HepG2 (cell line): ENCODE results near the gene STX1B. TPM values are rescaled to one million over a fixed set of nuclear protein-coding genes. Genes with fewer than 3 reads are reported as not detected.

ENCODE experiments used
- DMAP1 ChIP-seq: IDR thresholded peaks from 2 replicates; pipeline ENCODE4 v1.6.1; 2016
- ERF ChIP-seq: IDR thresholded peaks from 2 replicates; pipeline ENCODE4 v1.6.1; 2018; ENCODE audit warnings: missing biosample characterization, missing genetic modification reagents
- LCORL ChIP-seq, 2 experiments: fragments of 450-650 bp in 1 of 2; sonication (generic) in 1 of 2; formaldehyde crosslinking in 1 of 2; IDR thresholded peaks; 2 replicates each; pipeline versions ENCODE4 v1.5.0 to v1.6.1; 2017 to 2020; ENCODE audit warnings: antibody characterized with exemption in 1 of 2, missing genetic modification reagents in 1 of 2
- MAFK ChIP-seq, 2 experiments: IDR thresholded peaks in 1 of 2; conservative IDR thresholded peaks in 1 of 2; 2 replicates each; pipeline ENCODE4 v1.6.1; 2011; ENCODE audit warnings: improper control_type of control experiment in 2 of 2, low read length in 2 of 2
- PLRG1 ChIP-seq: fragments of 450-650 bp; conservative IDR thresholded peaks from 2 replicates; pipeline ENCODE4 v1.6.1; 2016
- RAD21 ChIP-seq: fragments of 450-650 bp; formaldehyde crosslinking; IDR thresholded peaks from 2 replicates; pipeline ENCODE4 v1.5.0; 2020; ENCODE audit warnings: mild to moderate bottlenecking
- RARA ChIP-seq: IDR thresholded peaks from 2 replicates; pipeline ENCODE4 v1.6.1; 2016; ENCODE audit warnings: missing genetic modification reagents, missing compliant biosample characterization
- RBFOX2 ChIP-seq: fragments of 200-400 bp; formaldehyde crosslinking; IDR thresholded peaks from 2 replicates; pipeline ENCODE4 v1.6.1; 2017; ENCODE audit warnings: low read depth, mild to moderate bottlenecking, low read length
- SMAD1 ChIP-seq: sonication (generic); formaldehyde crosslinking; IDR thresholded peaks from 2 replicates; pipeline ENCODE4 v1.4.0; 2020; ENCODE audit warnings: missing genetic modification reagents, low read depth, mild to moderate bottlenecking, borderline replicate concordance
- SP4 ChIP-seq: sonication (generic); formaldehyde crosslinking; IDR thresholded peaks from 2 replicates; pipeline ENCODE4 v1.8.1; 2023; ENCODE audit warnings: mild to moderate bottlenecking, missing genetic modification reagents
- STAG1 ChIP-seq: sonication (generic); formaldehyde crosslinking; IDR thresholded peaks from 2 replicates; pipeline ENCODE4 v1.4.0; 2020; ENCODE audit warnings: missing genetic modification reagents
- TOPORS ChIP-seq: sonication (generic); formaldehyde crosslinking; IDR thresholded peaks from 2 replicates; pipeline ENCODE4 v1.8.0; 2023; ENCODE audit warnings: mild to moderate bottlenecking, missing genetic modification reagents
- ZFP62 ChIP-seq: sonication (generic); formaldehyde crosslinking; IDR thresholded peaks from 2 replicates; pipeline ENCODE4 v1.4.0; 2020; ENCODE audit warnings: missing genetic modification reagents
- ZFP82 ChIP-seq: sonication (generic); formaldehyde crosslinking; IDR thresholded peaks from 2 replicates; pipeline ENCODE4 v1.5.1; 2020; ENCODE audit warnings: mild to moderate bottlenecking, missing genetic modification reagents, borderline replicate concordance
- ZNF496 ChIP-seq: sonication (generic); formaldehyde crosslinking; IDR thresholded peaks from 2 replicates; pipeline ENCODE4 v1.8.1; 2023; ENCODE audit warnings: mild to moderate bottlenecking, moderate library complexity, missing genetic modification reagents; ENCODE audit not compliant: insufficient replicate concordance
- ZNF546 ChIP-seq: sonication (generic); formaldehyde crosslinking; conservative IDR thresholded peaks from 2 replicates; pipeline ENCODE4 v1.8.1; 2023; ENCODE audit warnings: mild to moderate bottlenecking, missing genetic modification reagents
- ZNF674 ChIP-seq: sonication (generic); formaldehyde crosslinking; IDR thresholded peaks from 2 replicates; pipeline ENCODE4 v1.5.0; 2020; ENCODE audit warnings: low read depth, mild to moderate bottlenecking, missing genetic modification reagents
- polyA plus RNA-seq, 8 experiments: library from polyadenylated mRNA; depleted of rRNA in 3 of 8; stranded (reverse) in 7 of 8; unstranded in 1 of 8; fragments of >200 nt; fragmentation: Illumina TruSeq in 4 of 8; extraction: Trizol in 4 of 8; gene quantifications; 2 replicates each; pipeline versions ENCODE4 v1.2.1 to v1.2.3, GENCODE V29; 2011 to 2016; ENCODE audit warnings: low read depth in 4 of 8, missing spikeins in 1 of 8, mixed read lengths in 1 of 8; ENCODE audit not compliant: insufficient read depth in 1 of 8
- total RNA-seq, 5 experiments: library from RNA; depleted of rRNA; stranded (reverse); fragments of >200 nt; fragmentation: Illumina TruSeq; extraction: Trizol; gene quantifications; 2 replicates each; pipeline ENCODE4 v1.2.3, GENCODE V29; 2016; ENCODE audit warnings: low read depth in 1 of 5
- TF ChIP-seq, protein P1 (sequence below): sonication (generic); formaldehyde crosslinking; IDR thresholded peaks from 2 replicates; pipeline ENCODE4 v1.9.0; 2021; ENCODE audit warnings: missing genetic modification reagents, borderline replicate concordance
- TF ChIP-seq, protein P2 (sequence below): IDR thresholded peaks from 2 replicates; pipeline ENCODE4 v1.6.1; 2016
- TF ChIP-seq, protein P3 (sequence below): sonication (generic); formaldehyde crosslinking; IDR thresholded peaks from 2 replicates; pipeline ENCODE4 v1.4.0; 2020; ENCODE audit warnings: mild to moderate bottlenecking, missing genetic modification reagents
- TF ChIP-seq, protein P4 (sequence below): sonication (generic); formaldehyde crosslinking; IDR thresholded peaks from 2 replicates; pipeline ENCODE4 v1.8.1; 2023; ENCODE audit warnings: mild to moderate bottlenecking, missing genetic modification reagents

The STX1B gene
- total and polyA plus RNA-seq, 2 of the 13 experiments (the other 11 are each of a cell fraction or from before 2014, with no cell fraction given), result 2.1 to 3.0 TPM

DNA sequence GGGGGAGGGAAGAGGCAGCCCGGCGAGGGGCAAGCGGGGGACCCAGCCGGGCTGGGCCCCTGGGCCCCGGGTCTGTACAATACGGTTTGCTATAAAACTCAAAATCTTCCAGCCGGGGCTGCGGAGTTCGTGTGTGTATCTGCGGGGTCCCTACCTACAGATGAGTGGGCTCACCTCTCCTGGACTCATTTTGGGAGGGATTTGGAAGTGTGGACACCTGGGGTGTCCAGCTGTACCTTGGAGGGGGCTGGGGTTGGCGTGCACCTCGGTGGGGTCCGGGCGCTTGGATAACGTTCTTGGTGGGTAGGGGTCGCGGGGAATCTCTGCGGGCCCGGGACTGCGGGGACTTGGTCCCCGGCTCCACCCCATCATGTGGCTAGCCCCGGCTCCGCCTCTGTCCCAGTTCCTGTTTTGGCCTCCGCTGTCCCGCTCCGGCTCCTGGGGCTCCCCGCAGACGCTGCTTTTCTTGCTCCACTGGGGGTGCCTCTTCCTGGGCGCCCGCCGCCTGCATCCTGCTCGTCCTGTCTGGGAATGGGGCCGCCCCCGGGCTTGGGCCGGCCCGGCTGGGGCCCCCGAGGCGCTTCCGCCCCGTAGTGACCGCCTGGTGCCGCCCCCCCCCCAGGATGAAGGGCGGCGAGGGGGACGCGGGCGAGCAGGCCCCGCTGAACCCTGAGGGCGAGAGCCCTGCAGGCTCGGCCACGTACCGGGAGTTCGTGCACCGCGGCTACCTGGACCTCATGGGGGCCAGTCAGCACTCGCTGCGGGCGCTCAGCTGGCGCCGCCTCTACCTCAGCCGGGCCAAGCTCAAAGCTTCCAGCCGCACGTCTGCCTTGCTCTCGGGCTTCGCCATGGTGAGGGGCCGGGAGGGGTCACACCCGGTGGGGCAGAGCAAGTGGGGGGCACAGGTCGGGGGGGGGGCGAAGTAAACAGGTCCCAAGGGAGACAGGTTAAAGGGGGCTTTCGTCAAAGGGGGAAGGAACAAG is 61.5 kb downstream of the STX1B start, which contains the start of gene ORAI3 (continued):
- TF ChIP-seq, protein P1, sequence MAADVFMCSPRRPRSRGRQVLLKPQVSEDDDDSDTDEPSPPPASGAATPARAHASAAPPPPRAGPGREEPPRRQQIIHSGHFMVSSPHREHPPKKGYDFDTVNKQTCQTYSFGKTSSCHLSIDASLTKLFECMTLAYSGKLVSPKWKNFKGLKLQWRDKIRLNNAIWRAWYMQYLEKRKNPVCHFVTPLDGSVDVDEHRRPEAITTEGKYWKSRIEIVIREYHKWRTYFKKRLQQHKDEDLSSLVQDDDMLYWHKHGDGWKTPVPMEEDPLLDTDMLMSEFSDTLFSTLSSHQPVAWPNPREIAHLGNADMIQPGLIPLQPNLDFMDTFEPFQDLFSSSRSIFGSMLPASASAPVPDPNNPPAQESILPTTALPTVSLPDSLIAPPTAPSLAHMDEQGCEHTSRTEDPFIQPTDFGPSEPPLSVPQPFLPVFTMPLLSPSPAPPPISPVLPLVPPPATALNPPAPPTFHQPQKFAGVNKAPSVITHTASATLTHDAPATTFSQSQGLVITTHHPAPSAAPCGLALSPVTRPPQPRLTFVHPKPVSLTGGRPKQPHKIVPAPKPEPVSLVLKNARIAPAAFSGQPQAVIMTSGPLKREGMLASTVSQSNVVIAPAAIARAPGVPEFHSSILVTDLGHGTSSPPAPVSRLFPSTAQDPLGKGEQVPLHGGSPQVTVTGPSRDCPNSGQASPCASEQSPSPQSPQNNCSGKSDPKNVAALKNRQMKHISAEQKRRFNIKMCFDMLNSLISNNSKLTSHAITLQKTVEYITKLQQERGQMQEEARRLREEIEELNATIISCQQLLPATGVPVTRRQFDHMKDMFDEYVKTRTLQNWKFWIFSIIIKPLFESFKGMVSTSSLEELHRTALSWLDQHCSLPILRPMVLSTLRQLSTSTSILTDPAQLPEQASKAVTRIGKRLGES (CRISPR knock-in tag), result peak; percentile 22
- TF ChIP-seq RARA (CRISPR knock-in tag) (no peak; the same call in 1 of the 2 replicates), RAD21 (peak; percentile 24; the same call in 1 of the 2 replicates), LCORL (IDR thresholded peaks at IDR 0.05) (no peak), LCORL (CRISPR knock-in tag; IDR thresholded peaks at IDR 0.05) (peak; percentile 66; the same call in 1 of the 2 replicates), ZNF496 (CRISPR knock-in tag) (no peak), SP4 (CRISPR knock-in tag) (peak; percentile 51; the same call in 1 of the 2 replicates), MAFK (conservative IDR thresholded peaks at IDR 0.05 in 1 of 2, IDR thresholded peaks at IDR 0.05 in 1 of 2; ENCODE audit: low read length in 2 of 2) (no peak), SMAD1 (CRISPR knock-in tag) (0 out of 2 replicates have a peak, but pooled peaks have one; percentile 70), TOPORS (CRISPR knock-in tag) (no peak), DMAP1 (CRISPR knock-in tag) (peak; percentile 29; the same call in 1 of the 2 replicates), ZFP82 (CRISPR knock-in tag) (0 out of 2 replicates have a peak, but pooled peaks have one; percentile 4), ZNF546 (CRISPR knock-in tag) (no peak; the same call in none of the 2 replicates), RBFOX2 (peak; percentile 95), ERF (CRISPR knock-in tag) (peak; percentile 70), ZFP62 (CRISPR knock-in tag) (no peak), PLRG1 (no peak), STAG1 (CRISPR knock-in tag) (no peak), ZNF674 (CRISPR knock-in tag) (peak; percentile 82)
- TF ChIP-seq, protein P2, sequence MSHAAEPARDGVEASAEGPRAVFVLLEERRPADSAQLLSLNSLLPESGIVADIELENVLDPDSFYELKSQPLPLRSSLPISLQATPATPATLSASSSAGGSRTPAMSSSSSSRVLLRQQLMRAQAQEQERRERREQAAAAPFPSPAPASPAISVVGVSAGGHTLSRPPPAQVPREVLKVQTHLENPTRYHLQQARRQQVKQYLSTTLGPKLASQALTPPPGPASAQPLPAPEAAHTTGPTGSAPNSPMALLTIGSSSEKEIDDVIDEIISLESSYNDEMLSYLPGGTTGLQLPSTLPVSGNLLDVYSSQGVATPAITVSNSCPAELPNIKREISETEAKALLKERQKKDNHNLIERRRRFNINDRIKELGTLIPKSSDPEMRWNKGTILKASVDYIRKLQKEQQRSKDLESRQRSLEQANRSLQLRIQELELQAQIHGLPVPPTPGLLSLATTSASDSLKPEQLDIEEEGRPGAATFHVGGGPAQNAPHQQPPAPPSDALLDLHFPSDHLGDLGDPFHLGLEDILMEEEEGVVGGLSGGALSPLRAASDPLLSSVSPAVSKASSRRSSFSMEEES (CRISPR knock-in tag), result peak; percentile 75
- TF ChIP-seq, protein P3, sequence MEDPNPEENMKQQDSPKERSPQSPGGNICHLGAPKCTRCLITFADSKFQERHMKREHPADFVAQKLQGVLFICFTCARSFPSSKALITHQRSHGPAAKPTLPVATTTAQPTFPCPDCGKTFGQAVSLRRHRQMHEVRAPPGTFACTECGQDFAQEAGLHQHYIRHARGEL (CRISPR knock-in tag), result no peak
- TF ChIP-seq, protein P4, sequence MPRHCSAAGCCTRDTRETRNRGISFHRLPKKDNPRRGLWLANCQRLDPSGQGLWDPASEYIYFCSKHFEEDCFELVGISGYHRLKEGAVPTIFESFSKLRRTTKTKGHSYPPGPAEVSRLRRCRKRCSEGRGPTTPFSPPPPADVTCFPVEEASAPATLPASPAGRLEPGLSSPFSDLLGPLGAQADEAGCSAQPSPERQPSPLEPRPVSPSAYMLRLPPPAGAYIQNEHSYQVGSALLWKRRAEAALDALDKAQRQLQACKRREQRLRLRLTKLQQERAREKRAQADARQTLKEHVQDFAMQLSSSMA (CRISPR knock-in tag), result 0 out of 2 replicates have a peak, but pooled peaks have one; percentile 44
